Measurements from ENCODE around the gene SLC25A41. TPM values are rescaled to one million over a fixed set of nuclear protein-coding genes. Genes with fewer than 3 reads are reported as not detected.

SLC25A41 gene
- total RNA-seq, 4 donors from 2014 or later = 0.21 TPM; not detected in 3

DNA sequence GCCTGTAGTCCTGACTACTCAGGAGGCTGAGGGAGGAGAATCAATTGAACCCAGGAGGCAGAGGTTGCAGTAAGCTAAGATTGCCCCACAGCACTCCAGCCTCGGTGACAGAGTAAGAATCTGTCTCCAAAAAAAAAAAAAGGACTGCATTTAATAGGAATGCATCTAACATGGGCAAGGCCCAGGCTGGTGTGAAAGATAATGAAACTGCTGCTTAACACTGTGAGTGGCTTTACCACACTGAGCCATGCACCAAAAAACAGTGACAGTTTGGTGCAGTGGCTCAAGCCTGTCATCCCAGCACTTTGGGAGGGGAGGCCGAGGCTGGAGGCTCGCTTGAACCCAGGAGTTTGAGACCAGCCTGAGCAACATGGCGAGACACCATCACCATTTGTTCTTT lies 49.2 kb downstream of the SLC25A41 start:
- TF ChIP-seq, protein P1, sequence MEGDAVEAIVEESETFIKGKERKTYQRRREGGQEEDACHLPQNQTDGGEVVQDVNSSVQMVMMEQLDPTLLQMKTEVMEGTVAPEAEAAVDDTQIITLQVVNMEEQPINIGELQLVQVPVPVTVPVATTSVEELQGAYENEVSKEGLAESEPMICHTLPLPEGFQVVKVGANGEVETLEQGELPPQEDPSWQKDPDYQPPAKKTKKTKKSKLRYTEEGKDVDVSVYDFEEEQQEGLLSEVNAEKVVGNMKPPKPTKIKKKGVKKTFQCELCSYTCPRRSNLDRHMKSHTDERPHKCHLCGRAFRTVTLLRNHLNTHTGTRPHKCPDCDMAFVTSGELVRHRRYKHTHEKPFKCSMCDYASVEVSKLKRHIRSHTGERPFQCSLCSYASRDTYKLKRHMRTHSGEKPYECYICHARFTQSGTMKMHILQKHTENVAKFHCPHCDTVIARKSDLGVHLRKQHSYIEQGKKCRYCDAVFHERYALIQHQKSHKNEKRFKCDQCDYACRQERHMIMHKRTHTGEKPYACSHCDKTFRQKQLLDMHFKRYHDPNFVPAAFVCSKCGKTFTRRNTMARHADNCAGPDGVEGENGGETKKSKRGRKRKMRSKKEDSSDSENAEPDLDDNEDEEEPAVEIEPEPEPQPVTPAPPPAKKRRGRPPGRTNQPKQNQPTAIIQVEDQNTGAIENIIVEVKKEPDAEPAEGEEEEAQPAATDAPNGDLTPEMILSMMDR (IDR thresholded peaks at IDR 0.05) = no peak
- TF ChIP-seq POLR2A (IDR thresholded peaks at IDR 0.05) = no peak
- 93 to 94% methylated on average over 4 of the region's 4 CpGs for WGBS, 2 donors
- intact Hi-C loops (cut with DNase I; ENCODE audit: low total_unique reads) = no loop called here
- no peak for DNase-seq (ENCODE audit: low spot score in 2 of 2)
- H3K4me3 ChIP-seq (ENCODE audit: low read depth, poor library complexity, severe bottlenecking) = no peak overlapping the region

DNA sequence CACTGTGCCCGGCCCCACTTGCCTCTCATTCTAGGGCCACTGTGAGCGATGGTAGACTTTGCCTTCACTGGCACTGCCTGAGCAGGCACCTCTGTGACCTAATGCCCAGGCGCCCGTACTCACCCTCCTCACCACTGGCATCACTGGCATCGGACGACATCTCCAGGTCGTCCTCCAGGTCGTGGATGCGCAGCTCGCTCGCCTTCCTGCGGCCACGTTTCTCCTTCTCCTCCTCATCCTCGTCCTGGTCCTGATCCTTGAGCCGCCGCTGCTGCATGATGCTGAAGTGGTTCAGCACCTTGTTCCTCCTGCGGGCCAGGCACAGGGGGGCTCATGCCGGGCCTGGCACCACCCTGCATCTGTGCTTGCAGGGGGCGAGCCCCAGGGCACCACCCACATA lies 50.4 kb downstream of the SLC25A41 start:
- TF ChIP-seq, protein P1 (IDR thresholded peaks at IDR 0.05) = no peak
- TF ChIP-seq POLR2A (IDR thresholded peaks at IDR 0.05) = no peak
- WGBS, 2 donors = 95% methylated on average over 19 of the region's 19 CpGs
- intact Hi-C loops (cut with DNase I; ENCODE audit: low total_unique reads) = no loop called here
- DNase-seq (ENCODE audit: low spot score in 2 of 2) = no peak
- H3K4me3 ChIP-seq (ENCODE audit: low read depth, poor library complexity, severe bottlenecking) = no peak overlapping the region

DNA sequence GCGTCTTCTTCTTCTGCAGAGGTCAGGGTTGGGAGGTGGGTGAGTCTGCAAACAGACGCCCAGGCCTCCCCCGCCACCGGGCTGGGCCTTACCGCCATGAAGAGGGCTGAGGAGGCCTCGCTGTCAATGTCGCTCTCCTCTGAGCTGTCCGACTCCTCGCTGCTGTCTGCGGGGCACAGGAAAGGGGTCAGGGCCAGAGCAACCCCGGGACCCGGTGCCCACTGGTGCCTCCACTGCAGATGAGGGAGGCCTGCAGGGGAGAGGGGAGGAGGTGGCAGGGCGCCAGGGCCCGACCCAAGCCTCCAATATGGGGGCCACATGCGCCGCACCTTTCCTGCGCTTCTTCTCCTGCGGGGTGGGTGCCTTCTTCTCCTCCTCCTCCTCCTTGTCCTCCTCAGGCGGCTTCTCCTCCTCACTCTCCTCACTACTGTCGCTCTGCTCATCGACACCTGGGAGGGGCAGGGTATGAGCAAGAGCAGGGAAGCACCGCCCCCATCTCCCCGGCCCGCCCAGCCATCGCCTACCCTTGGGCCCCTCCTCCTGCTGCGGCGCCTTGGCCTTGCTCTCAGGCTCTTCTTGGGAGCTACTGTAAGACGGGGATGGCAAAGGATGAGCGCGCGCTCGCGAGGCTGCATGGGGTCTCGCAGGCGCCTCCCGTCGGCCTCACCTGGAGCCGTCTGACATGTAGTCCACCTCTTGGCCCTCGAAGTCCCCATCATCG lies 52.4 kb downstream of the SLC25A41 start:
- intact Hi-C loops (cut with DNase I; ENCODE audit: low total_unique reads) = no loop called here
- no peak for DNase-seq (ENCODE audit: low spot score in 2 of 2)
- WGBS, 2 donors = 95 to 98% methylated on average over 34 to 40 of the region's 40 CpGs
- no peak overlapping the region for H3K4me3 ChIP-seq (ENCODE audit: low read depth, poor library complexity, severe bottlenecking)
- TF ChIP-seq, protein P1 (IDR thresholded peaks at IDR 0.05) = no peak
- no peak for TF ChIP-seq POLR2A (IDR thresholded peaks at IDR 0.05)

DNA sequence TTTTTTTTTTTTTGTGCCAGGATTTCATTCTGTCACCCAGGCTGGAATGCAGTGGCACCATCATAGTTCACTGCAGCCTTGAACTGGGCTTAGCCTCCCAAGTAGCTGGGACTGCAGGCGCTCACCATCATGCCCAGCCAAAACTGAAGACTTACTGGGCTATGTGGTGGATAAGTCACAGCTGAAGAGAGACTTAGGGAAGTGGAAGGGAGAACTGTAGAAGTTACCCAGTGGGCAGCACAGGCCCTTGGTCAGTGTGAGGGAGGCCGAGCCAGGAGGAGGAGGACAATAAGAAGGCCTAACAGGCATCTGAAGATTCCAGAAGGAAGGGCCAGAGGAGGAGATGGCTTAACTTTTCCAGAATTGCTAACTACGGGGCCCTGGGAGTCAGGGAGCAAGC lies 53.8 kb downstream of the SLC25A41 start:
- 71 to 100% methylated on average over 3 of the region's 3 CpGs for WGBS, 2 donors
- TF ChIP-seq POLR2A (IDR thresholded peaks at IDR 0.05) = no peak
- TF ChIP-seq, protein P1 (IDR thresholded peaks at IDR 0.05) = no peak
- DNase-seq (ENCODE audit: low spot score in 2 of 2) = no peak
- no peak overlapping the region for H3K4me3 ChIP-seq (ENCODE audit: low read depth, poor library complexity, severe bottlenecking)
- intact Hi-C loops (cut with DNase I; ENCODE audit: low total_unique reads) = no loop called here

DNA sequence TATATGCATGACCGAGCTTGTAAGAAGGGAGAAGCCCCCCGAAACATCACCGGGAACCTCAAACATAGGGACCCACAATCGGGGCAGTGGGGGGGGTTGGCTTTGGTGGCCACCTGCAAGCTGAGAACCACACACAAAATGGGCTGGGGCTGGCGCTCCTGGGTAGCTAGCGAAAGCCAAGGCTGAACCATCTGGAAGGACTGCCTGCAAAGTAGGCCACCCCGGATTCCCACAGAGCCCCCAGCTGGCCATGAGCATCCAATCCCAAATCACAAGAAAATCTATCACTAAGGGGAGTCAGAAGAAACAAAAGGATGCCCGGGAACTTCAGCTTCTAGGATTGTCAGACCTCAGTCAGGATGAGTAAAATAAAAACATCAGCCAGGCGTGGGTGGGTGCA lies 55.1 kb downstream of the SLC25A41 start:
- 60 to 62% methylated on average over 9 of the region's 9 CpGs for WGBS, 2 donors
- no peak overlapping the region for H3K4me3 ChIP-seq (ENCODE audit: low read depth, poor library complexity, severe bottlenecking)
- intact Hi-C loops (cut with DNase I; ENCODE audit: low total_unique reads) = no loop called here
- DNase-seq (ENCODE audit: low spot score in 2 of 2) = no peak
- no peak for TF ChIP-seq POLR2A (IDR thresholded peaks at IDR 0.05)
- TF ChIP-seq, protein P1 (IDR thresholded peaks at IDR 0.05) = no peak

DNA sequence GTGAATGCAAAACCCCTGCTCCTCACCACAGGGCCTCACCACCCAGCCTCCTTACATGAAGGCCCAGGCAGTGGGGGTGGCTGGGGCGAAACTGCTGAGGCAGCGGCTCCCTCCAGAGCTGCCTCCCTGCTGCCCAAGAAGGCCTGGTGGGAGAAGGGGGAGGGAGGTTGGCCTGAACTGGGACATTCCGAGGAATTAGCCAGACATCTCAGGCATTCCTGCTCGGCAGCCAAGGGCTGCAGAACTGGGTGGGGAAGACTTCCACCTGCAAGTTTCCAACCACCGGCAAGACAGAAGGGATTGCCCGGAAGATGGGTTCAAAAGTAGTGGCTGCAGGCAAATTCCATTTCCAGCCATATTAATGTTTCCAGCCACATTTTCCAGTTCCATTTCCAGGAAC lies 55.5 kb downstream of the SLC25A41 start:
- 37 to 43% methylated on average over 6 of the region's 6 CpGs for WGBS, 2 donors
- no peak for TF ChIP-seq POLR2A (IDR thresholded peaks at IDR 0.05)
- TF ChIP-seq, protein P1 (IDR thresholded peaks at IDR 0.05) = no peak
- intact Hi-C loops (cut with DNase I; ENCODE audit: low total_unique reads) = no loop called here

More for the DNA sequence above, 55.5 kb downstream of the SLC25A41 start:
- no peak overlapping the region for H3K4me3 ChIP-seq (ENCODE audit: low read depth, poor library complexity, severe bottlenecking)
- no peak for DNase-seq (ENCODE audit: low spot score in 2 of 2)

Measured in lower leg skin (tissue), 4 donors.